ENCODE data around the gene SELENOW. TPM values are rescaled to one million over a fixed set of nuclear protein-coding genes. Genes with fewer than 3 reads are reported as not detected.

SELENOW gene
- total and polyA plus RNA-seq, 2 of the 8 experiments (the other 6 are each of a cell fraction or from before 2014, with no cell fraction given) = 371 to 588 TPM

- TF ChIP-seq CHD7 (IDR thresholded peaks at IDR 0.05; ENCODE audit: insufficient replicate concordance, low read length) = no peak
Measured at GRCh38 chr19:47740866-47741519, 37.5 kb upstream of the SELENOW start (continued).

All from H1 (cell line).